Measurements from ENCODE around the gene PTPRN.
"Not testable (repeated sequence)": the region's sequence is repeated elsewhere in the genome, so short reads cannot be mapped to it uniquely, and the experiment has no call there.

The PTPRN gene

GRCh38 chr2:219306047-219306446 lies 3.2 kb downstream of the PTPRN start:
- DNase-seq = no peak

GRCh38 chr2:219304223-219304622 lies 5.0 kb downstream of the PTPRN start:
- DNase-seq = no peak

GRCh38 chr2:219302412-219302968 lies 6.7 kb downstream of the PTPRN start:
- DNase-seq = no peak

DNA sequence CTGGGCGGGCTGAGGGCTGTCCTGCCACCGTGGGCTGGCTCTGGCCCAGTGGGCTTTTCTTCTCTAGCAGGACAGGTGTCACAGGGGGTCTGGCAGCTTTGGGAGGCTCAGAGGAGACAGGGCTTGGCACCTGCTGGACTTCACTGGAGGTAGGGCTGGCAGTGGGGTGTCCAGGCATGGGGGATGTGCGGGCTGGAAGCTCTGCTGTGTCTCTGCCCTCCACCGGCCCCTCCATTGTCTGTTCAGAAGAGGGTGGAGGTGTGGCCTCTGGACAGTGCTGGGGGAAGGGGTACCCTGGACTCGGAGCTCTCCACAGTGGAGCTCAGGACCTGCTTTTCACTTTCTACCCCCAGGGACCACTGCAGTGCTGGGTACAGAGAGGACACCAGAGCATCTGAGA lies 9.2 kb downstream of the PTPRN start:
- DNase-seq = no peak

- DNase-seq = no peak
Observed at GRCh38 chr2:219299372-219299760, 9.8 kb downstream of the PTPRN start.

DNA sequence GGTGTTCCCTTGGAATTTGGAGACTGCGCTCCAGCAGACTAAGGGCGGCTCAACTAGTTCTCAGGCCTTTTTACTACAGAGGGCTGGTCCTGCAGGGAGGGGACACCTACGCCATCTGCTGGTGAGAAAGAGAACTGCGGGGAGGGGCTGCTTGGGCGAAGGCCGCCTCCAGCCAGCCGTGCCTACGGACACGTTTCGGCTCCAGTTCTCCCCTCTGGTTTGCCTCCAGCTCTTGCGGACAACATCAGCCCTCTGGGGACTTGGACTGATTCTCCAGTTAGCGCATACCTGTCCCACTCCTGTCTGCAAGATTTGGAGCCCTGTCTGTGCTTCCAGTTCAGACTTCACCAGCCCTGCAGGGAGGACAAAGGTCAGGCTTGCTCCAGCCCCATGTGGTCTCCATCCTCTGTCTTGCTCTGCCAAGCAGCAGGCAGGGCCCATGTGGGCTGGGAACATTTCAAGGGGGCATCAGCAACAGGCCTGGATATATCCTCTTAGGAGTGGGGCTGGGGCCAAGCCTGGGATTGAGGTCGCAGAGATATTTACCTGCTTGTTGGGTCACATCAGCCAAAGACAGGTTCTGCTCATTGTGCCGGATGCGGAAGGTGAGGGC lies 10.3 kb downstream of the PTPRN start:
- DNase-seq = peak; percentile 95

DNA sequence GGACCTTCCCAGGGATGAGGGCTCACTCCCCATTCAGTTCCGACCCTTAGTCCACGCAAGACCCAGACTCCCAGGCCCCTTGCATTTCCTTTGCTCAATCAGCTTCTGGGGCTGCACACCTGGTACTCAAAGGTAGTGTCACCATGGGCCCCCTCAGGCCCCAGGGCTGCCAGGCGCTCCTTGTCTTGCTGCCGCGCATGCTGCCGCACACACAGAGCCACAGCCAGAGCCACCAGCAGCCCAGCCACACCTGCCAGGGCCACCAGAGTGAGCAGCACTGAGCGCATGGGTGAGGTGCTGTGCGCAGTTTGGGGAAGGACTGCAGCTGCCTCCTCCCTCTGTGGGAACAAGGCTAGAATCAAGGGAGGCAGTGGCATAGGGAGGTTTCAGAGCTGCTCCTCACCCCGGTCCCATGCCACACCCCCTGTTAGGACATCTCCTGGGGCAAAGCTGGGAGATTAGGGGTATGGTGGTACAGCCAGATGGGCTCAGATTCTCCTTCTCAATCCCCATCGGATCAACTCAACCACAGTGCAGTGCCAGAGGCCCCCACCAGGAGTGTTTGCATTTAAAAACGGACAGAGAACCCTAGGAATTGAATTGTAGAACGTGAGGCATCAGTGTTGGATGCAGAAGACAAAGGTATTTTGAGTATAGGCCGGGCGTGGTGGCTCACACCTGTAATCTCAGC lies 11.3 kb downstream of the PTPRN start:
- DNase-seq = no peak

GRCh38 chr2:219296631-219297391 lies 12.4 kb downstream of the PTPRN start:
- no peak for DNase-seq

GRCh38 chr2:219296142-219296541 lies 13.1 kb downstream of the PTPRN start:
- DNase-seq = no peak

DNA sequence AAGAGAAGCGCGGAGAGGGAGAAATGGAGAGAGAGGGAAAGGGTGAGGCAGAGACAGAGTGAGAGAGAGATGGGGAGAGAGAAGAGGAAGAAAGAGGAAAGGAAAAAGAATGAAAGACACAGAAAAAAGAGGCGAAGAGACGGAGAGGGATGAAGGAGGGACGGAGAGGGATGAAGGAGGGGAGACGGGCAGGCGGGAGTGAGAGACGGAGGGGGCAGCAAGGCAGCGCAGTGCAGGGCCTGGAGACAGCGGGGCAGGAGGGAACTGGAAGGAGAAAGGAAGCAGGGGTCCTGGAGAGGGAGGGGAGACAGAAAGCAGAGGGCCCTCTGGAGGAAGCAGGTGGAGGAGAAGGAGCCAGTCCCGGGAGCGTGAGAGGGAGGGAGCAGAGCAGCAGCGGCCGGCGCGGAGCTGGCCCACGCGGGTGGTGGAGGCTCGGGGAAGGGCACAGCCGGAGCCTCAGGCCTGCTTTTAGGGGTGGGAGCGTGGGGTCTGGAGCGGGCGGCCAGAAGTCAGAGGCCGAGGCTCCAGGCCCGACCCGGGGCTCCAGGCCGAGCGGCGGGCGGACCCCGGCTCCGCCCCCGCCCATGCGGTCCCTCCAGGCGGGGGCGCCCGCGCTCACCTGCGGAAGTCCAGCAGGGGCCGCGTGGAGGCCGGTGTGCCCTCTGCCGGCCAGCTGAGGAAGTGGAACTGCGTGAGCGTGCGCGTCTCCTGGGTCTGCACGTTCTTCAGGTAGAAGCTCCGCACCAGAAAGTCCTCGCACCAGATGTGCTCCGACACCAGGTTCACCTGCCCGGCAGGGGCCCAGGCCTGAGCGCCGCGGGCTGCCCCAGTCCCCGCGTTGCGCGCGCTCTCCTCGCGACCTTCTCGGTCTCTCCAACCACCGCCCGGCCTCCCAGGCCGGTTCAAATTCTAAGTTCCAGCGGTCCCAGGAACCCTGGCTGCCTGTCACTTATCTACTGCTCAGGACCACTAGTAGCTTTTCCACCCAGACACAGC lies 14.5 kb downstream of the PTPRN start:
- DNase-seq = peak; percentile 94

DNA sequence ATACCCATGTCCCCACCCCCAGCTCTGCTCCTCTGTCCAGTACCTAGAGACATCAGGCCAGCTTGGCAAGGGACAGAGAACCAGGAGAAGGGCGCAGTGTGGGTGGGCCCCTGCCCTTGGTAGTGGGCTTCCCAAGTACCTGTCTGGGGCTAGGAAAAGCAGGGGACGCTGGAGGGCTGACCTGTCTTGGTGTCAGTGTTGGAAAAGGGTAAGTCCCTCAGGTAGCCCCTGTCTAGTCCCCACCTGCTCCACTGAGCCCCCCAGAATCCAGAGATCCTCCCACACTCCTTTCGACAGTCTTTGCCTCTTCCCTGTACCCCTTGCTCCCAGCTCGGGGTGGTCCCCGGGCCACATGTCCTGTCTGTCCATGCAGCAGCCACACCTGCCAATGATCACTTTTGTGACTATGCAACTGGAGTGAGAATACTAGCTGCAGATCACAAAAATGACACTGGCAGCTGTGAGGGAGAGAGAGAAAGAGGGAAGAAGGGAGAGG lies 15.4 kb downstream of the PTPRN start:
- DNase-seq = no peak

DNA sequence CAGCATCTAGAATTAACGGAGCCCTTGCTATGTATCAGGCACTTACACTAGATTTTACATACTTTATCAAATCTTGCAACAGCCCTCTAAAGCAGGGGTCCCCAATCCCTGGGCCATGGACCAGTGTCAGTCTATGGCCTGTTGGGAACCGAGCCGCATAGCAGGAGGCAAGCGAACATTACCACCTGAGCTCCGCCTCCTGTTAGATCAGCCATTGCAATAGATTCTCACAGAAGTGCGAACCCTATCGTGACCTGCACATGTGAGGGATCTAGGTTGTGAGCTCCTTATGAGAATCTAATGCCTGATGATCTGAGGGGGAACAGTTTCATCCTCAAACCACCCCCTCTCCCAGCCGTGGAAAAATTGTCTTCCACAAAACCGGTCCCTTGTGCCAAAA lies 16.6 kb downstream of the PTPRN start:
- DNase-seq = no peak

- DNase-seq = no peak
Observed at GRCh38 chr2:219291910-219292490, 17.2 kb downstream of the PTPRN start.

DNA sequence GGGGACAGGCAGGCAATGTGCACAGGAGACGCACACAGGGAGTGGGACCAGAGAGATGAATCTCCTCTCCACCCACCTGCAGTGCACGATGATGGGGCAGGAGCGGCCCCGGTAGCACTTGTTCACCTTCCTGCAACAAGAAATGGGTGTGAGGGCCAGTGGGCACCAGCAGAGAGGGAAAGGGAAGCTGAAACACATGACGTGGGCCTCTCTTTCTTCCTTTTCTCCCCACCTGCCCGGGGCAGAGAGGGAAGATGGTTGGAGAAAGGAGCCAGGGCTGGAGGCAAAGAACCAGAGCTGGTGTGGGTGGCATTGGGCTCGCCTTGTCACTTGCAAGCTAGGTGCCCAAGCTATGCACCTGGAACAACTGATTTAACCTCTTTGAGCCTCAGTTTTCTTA lies 17.8 kb downstream of the PTPRN start:
- DNase-seq = no peak

DNA sequence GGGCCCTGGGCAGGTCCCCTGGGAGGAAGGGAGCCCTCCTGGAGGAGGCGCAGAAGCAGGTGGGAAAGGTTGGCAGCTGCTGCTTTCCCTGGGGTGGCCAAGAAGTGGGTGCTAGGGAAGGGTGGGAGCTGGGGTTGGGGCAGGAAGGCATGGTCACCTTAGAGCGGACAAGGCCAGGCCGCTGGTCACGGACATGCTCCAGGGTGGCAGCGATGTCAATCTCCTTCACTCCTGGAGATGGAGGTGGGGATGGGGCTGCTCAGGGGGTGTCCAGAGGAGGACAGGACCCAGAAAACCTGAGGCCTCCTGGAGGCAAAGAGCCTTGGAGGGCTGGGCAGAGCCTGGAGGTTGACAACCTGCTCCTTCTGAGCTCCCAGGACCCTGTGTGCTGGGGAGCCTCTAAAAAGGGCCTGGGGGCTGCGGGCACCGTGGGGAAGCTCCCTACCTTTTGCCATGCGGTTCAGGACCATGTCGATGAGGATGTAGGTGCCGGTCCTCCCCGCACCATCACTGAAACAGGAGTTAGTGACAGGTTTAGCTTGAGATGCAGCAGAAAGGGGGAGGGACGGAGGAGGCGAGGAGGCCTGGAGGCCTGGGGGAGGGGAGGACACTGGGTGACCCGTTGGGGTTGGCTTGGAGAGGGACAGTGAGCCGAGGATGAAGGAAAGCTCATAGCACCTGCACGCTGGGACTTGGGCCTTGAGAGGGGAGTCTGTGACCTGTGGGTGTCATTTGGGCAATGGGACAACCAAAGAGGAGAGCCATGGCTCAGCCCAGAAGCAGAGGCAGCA lies 18.6 kb downstream of the PTPRN start:
- no peak for DNase-seq

- DNase-seq = peak; percentile 62
Observed at GRCh38 chr2:219289537-219290361, 19.5 kb downstream of the PTPRN start.

GRCh38 chr2:219289195-219289536 lies 20.0 kb downstream of the PTPRN start:
- DNase-seq = no peak

GRCh38 chr2:219287580-219288265 lies 21.5 kb downstream of the PTPRN start:
- DNase-seq = no peak

- DNase-seq = not testable (repeated sequence)
Observed at GRCh38 chr2:219287116-219287440, 22.1 kb downstream of the PTPRN start.
